SK-N-SH treated with all-trans-retinoic acid at 6 μM for 48 hours (cell line): ENCODE measurements around the gene CLMN.

Experiments
- ARNTL ChIP-seq: fragments of 450-650 bp; formaldehyde crosslinking; IDR thresholded peaks from 2 replicates; pipeline ENCODE4 v1.5.0; 2020; ENCODE audit warnings: low read depth, mild to moderate bottlenecking, moderate library complexity, borderline replicate concordance
- BACH2 ChIP-seq: fragments of 250-450 bp; sonication (Bioruptor Pico); IDR thresholded peaks from 2 replicates; pipeline ENCODE4 v1.9.0; 2021; ENCODE audit warnings: mild to moderate bottlenecking, borderline replicate concordance
- CSDC2 ChIP-seq: fragments of 250-450 bp; sonication (Bioruptor Pico); IDR thresholded peaks from 2 replicates; pipeline ENCODE4 v1.5.0; 2020; ENCODE audit warnings: mild to moderate bottlenecking, moderate library complexity
- ESRRG ChIP-seq: fragments of 250-450 bp; sonication (Bioruptor Pico); IDR thresholded peaks from 2 replicates; pipeline ENCODE4 v1.6.1; 2021; ENCODE audit warnings: mild to moderate bottlenecking
- ISL1 ChIP-seq: fragments of 250-450 bp; sonication (Bioruptor Pico); IDR thresholded peaks from 2 replicates; pipeline ENCODE4 v2.1.2; 2022; ENCODE audit warnings: mild to moderate bottlenecking, moderate library complexity
- PPARA ChIP-seq: fragments of 250-450 bp; sonication (Bioruptor Pico); IDR thresholded peaks from 2 replicates; pipeline ENCODE4 v1.5.0; 2020; ENCODE audit warnings: mild to moderate bottlenecking, borderline replicate concordance
- RARB ChIP-seq: fragments of 250-450 bp; sonication (Bioruptor Pico); IDR thresholded peaks from 2 replicates; pipeline ENCODE4 v1.8.0; 2021; ENCODE audit warnings: mild to moderate bottlenecking, moderate library complexity
- TOX ChIP-seq: fragments of 250-450 bp; sonication (Bioruptor Pico); IDR thresholded peaks from 2 replicates; pipeline ENCODE4 v1.8.0; 2021; ENCODE audit warnings: mild to moderate bottlenecking, moderate library complexity, borderline replicate concordance
- ZFP3 ChIP-seq: fragments of 250-450 bp; sonication (Bioruptor Pico); IDR thresholded peaks from 2 replicates; pipeline ENCODE4 v1.5.0; 2020; ENCODE audit warnings: mild to moderate bottlenecking, moderate library complexity
- ZNF8 ChIP-seq: fragments of 450-650 bp; formaldehyde crosslinking; IDR thresholded peaks from 2 replicates; pipeline ENCODE4 v1.5.0; 2020; ENCODE audit warnings: mild to moderate bottlenecking, moderate library complexity
- TF ChIP-seq, protein P1 (sequence below): fragments of 250-450 bp; sonication (Bioruptor Pico); IDR thresholded peaks from 2 replicates; pipeline ENCODE4 v1.5.1; 2021; ENCODE audit warnings: mild to moderate bottlenecking, moderate library complexity
- TF ChIP-seq, protein P2 (sequence below): fragments of 250-450 bp; sonication (Bioruptor Pico); IDR thresholded peaks from 2 replicates; pipeline ENCODE4 v1.5.1; 2020; ENCODE audit warnings: low read depth, mild to moderate bottlenecking, moderate library complexity
- TF ChIP-seq, protein P3 (sequence below): fragments of 250-450 bp; sonication (Bioruptor Pico); IDR thresholded peaks from 2 replicates; pipeline ENCODE4 v1.8.0; 2021; ENCODE audit warnings: low read depth, mild to moderate bottlenecking, moderate library complexity, borderline replicate concordance
- TF ChIP-seq, protein P4 (sequence below): fragments of 250-450 bp; sonication (Bioruptor Pico); IDR thresholded peaks from 2 replicates; pipeline ENCODE4 v1.8.0; 2020; ENCODE audit warnings: mild to moderate bottlenecking, moderate library complexity, borderline replicate concordance

DNA sequence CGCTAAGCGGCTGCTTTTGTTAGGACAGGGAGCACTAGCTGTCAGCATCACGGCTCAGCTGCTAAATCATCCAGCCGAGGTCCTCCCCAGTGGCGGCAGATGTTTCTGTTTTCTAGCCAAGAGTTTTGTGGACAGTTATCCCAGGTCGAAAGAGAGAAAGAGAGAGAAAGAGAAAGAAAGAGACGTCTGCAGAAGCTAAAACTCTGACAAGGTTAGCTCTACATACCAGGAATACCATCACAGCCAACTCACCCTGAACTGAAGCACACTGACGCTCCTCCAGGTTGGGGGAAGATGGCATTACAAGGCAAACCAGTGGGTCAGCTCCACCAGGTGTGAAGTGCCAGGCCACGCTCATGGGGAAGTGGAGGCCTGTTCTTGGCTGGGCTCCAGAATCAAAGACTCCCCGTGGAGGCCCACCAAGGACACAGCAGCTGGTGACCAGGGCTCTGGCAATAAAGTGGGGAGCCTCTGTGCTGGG lies 97.5 kb downstream of the CLMN start:
- TF ChIP-seq, protein P1, sequence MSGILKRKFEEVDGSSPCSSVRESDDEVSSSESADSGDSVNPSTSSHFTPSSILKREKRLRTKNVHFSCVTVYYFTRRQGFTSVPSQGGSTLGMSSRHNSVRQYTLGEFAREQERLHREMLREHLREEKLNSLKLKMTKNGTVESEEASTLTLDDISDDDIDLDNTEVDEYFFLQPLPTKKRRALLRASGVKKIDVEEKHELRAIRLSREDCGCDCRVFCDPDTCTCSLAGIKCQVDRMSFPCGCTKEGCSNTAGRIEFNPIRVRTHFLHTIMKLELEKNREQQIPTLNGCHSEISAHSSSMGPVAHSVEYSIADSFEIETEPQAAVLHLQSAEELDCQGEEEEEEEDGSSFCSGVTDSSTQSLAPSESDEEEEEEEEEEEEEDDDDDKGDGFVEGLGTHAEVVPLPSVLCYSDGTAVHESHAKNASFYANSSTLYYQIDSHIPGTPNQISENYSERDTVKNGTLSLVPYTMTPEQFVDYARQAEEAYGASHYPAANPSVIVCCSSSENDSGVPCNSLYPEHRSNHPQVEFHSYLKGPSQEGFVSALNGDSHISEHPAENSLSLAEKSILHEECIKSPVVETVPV (CRISPR knock-in tag) = no peak
- TF ChIP-seq, protein P2, sequence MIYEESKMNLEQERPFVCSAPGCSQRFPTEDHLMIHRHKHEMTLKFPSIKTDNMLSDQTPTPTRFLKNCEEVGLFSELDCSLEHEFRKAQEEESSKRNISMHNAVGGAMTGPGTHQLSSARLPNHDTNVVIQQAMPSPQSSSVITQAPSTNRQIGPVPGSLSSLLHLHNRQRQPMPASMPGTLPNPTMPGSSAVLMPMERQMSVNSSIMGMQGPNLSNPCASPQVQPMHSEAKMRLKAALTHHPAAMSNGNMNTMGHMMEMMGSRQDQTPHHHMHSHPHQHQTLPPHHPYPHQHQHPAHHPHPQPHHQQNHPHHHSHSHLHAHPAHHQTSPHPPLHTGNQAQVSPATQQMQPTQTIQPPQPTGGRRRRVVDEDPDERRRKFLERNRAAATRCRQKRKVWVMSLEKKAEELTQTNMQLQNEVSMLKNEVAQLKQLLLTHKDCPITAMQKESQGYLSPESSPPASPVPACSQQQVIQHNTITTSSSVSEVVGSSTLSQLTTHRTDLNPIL (CRISPR knock-in tag) = no peak
- TF ChIP-seq ARNTL (CRISPR knock-in tag) = no peak
- no peak for TF ChIP-seq ZFP3 (CRISPR knock-in tag)
- no peak for TF ChIP-seq CSDC2 (CRISPR knock-in tag)
- TF ChIP-seq, protein P3, sequence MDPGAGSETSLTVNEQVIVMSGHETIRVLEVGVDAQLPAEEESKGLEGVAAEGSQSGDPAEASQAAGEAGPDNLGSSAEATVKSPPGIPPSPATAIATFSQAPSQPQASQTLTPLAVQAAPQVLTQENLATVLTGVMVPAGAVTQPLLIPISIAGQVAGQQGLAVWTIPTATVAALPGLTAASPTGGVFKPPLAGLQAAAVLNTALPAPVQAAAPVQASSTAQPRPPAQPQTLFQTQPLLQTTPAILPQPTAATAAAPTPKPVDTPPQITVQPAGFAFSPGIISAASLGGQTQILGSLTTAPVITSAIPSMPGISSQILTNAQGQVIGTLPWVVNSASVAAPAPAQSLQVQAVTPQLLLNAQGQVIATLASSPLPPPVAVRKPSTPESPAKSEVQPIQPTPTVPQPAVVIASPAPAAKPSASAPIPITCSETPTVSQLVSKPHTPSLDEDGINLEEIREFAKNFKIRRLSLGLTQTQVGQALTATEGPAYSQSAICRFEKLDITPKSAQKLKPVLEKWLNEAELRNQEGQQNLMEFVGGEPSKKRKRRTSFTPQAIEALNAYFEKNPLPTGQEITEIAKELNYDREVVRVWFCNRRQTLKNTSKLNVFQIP (CRISPR knock-in tag) = no peak
- TF ChIP-seq, protein P4, sequence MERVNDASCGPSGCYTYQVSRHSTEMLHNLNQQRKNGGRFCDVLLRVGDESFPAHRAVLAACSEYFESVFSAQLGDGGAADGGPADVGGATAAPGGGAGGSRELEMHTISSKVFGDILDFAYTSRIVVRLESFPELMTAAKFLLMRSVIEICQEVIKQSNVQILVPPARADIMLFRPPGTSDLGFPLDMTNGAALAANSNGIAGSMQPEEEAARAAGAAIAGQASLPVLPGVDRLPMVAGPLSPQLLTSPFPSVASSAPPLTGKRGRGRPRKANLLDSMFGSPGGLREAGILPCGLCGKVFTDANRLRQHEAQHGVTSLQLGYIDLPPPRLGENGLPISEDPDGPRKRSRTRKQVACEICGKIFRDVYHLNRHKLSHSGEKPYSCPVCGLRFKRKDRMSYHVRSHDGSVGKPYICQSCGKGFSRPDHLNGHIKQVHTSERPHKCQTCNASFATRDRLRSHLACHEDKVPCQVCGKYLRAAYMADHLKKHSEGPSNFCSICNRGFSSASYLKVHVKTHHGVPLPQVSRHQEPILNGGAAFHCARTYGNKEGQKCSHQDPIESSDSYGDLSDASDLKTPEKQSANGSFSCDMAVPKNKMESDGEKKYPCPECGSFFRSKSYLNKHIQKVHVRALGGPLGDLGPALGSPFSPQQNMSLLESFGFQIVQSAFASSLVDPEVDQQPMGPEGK (CRISPR knock-in tag) = no peak
- TF ChIP-seq TOX = no peak
- no peak for TF ChIP-seq ESRRG (CRISPR knock-in tag)
- TF ChIP-seq ZNF8 (CRISPR knock-in tag) = no peak
- no peak for TF ChIP-seq ISL1 (CRISPR knock-in tag)
- no peak for TF ChIP-seq BACH2 (CRISPR knock-in tag)
- no peak for TF ChIP-seq RARB (CRISPR knock-in tag)
- no peak for TF ChIP-seq PPARA (CRISPR knock-in tag)
